HG02870 (cell line): ENCODE data around the gene TEX14.
"Not testable (repeated sequence)": the region's sequence is repeated elsewhere in the genome, so short reads cannot be mapped to it uniquely, and the experiment has no call there.

Experiments used
- ATAC-seq: cut with Tn5 transposase; IDR thresholded peaks from one replicate; pipeline ENCODE4 v1.9.1; 2021; ENCODE audit warnings: mild to moderate bottlenecking, moderate library complexity; ENCODE audit not compliant: unreplicated experiment

TEX14 gene

GRCh38 chr17:58657962-58658803, 33.7 kb downstream of the TEX14 start:
- not testable (repeated sequence) for ATAC-seq

GRCh38 chr17:58648236-58648635, 43.6 kb downstream of the TEX14 start:
- no peak for ATAC-seq

DNA sequence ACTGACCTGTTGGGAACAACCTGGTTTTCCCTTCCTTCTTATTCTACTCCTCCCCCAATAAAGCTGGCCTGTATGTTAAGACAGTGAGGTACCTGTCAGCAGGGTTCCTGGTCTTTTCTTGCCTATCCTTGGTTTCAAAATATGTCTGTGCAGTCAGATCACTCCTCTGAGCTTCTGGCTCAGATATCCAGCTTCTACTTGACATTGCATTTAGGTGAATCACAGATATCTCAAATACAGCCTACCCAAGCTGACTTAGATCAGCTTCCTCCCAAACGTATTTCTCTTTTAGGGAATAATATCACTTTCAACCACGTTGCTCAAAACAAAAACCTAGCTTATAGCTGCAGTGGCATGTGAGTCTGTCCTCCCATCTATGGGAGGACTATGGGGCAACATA, 48.7 kb downstream of the TEX14 start:
- no peak for ATAC-seq

DNA sequence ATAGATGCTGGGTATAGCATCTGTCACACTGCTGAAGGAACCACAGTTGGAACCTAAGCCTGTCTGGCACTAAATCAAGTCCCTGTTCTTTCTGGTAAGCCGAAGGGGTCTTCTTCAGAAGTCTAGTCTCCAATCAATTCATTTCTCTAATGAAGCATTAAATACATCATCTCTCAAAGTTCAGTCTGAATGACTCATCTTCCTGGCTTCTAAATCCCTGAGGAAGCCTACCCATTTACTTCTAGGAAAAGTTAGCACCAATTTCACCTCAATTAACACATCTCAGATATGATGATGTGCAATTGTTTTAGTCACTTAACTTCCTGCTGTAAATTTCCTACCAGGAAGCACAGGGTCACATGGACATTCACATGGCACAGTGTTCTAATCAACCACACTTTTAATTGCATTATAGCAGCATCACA, 49.9 kb downstream of the TEX14 start:
- no peak for ATAC-seq

- ATAC-seq, result no peak
Measured at GRCh38 chr17:58640202-58640601, 51.6 kb downstream of the TEX14 start.

GRCh38 chr17:58639681-58640080, 52.2 kb downstream of the TEX14 start:
- no peak for ATAC-seq

GRCh38 chr17:58637011-58637570, 54.8 kb downstream of the TEX14 start:
- ATAC-seq, result no peak

- no peak for ATAC-seq
Measured at GRCh38 chr17:58632324-58633314, 59.2 kb downstream of the TEX14 start.

DNA sequence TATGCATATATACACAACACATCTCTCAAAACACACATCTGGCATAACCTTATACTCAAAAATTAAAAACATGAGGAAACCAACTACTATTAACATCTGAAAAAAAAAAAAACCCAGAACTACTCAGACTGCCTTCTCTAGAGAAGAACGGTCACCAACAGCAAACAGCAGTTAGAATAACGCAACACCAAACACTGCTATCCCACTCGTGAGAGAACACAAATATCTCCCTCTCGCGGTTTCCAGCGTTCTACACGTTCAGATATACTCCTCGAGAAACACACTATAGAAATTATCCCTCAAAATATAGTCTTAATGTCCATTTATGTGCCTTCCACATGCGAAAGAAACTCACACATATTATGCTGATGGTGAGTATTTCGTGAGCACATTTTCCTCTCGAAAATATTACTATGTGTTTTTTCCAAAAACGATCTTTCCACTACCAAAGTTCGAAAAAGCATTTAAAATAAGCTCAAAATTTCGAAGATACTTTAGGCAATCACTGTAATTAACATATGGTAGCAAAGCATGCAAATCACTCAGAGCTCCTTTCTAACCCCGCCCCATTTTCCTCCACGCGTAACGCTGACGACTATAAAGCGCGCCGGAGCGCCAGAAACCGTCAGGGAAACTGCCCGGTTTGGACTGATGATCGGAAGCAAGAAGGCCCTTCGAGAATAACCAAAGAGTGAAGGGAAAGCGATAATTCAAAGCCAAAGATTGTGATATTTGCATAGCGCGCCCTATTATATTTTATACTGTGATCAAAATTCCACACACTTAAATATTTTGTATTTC, 60.1 kb downstream of the TEX14 start:
- peak; percentile 77 for ATAC-seq

GRCh38 chr17:58630883-58631522, 60.8 kb downstream of the TEX14 start:
- ATAC-seq, result no peak

- no peak for ATAC-seq
Measured at GRCh38 chr17:58626905-58627304, 64.9 kb downstream of the TEX14 start.

DNA sequence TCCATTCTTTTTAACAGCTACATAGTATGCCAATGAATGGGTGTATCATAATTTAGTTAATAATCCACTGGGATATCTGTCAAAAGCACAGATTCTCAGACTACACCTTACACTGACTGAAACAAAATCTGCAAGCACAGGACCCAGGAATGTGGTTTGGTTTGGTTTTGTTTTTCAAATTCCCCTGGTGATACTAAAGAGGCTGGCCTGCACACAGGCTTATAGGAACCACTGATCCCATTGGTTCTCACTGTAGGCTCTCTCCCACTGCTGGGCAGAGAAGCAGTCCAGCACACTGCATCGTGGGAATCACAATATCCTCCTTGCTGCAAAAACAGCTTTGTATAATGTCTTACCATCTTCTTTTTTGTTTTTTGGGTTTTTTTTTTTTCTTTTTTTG, 67.1 kb downstream of the TEX14 start:
- ATAC-seq, result no peak

DNA sequence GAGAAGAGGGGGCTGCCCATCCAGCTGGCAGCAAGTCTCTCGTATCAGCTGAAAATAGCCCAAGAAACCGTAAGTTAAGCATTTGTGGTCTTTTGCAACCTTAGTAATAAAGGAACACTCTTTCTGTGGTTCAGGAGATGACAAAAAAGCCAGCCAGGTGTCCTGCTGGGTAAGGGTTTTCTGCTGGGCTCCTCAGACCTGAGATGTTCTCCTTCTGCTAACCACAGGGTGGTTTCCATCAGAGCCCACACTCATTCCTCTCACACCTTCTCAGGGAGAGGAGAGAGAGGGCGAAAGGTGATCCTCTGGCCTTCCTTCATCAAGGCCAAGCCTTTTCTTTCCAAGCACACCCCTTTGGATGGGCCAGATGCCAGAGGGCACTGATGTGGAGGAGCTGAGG, 70.7 kb downstream of the TEX14 start:
- peak; percentile 65 for ATAC-seq

DNA sequence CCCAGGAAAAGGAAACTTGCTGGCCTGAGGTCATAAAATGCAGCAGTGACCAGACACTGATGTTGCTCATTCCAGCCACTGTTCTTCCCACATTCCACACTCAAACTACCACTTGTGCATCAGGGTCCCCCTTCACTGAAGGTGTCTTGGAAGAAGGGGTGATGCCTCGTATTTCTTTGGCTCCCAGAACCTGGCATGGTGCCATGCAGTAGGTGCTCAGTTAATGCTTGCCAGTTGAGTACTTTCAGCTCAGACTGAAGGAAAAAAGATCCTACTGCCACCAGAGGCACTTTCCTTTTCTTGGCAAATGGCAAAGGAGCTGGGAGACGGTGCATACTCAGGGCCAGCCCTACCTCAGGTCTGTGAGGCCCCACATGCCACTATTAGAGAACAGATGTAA, 73.5 kb downstream of the TEX14 start:
- no peak for ATAC-seq

DNA sequence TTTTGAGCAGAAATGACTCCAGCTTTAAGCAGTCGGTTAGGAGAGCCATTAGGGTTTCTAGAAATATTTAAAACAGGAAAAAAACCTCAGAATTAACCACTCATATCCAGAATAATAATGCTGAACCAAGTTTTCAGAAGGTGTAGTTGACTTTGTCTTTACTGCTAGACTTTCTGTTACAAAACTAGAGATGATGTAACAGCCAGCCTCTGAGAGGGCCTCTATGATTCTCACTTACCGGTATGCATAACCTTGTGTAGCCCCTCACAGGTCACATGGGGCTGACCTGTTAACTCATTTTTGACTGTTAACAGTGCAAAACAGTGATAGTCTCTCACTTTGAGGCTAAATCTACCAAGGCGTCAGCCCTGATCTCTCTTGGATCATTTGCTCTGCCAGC, 74.3 kb downstream of the TEX14 start:
- ATAC-seq, result no peak

GRCh38 chr17:58615768-58616659, 75.8 kb downstream of the TEX14 start:
- ATAC-seq, result peak; percentile 52

DNA sequence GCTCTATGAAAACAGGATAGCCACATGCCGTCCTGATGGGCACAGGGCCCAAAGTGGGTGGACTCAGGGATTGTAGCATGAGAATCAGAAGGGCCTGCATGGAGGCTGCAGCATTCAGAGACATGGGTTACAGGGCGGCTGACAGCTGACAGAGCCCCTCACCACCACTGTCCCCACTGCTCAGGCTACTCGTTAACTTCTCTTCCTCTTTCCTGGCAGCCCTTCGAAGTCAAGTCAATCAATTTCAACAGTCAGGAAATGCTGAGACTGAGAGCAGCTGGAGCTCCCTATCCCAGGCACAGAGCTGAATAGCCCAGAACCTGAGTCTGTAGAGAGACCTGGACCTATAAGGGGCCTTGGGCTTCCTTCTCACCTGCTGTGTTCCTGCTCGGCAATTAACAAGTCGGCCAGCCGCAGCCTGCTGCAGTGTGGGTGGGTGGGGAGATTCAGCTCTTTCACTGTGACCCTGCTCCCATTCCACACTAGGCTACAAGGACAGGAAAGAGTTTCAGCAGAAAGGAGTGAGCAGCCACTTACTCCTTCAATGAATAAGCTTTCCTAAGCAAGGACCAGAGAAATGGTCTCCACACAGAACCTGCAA, 76.9 kb downstream of the TEX14 start:
- no peak for ATAC-seq

- ATAC-seq, result no peak
Measured at GRCh38 chr17:58611331-58611730, 80.5 kb downstream of the TEX14 start.

GRCh38 chr17:58606934-58607333, 84.9 kb downstream of the TEX14 start:
- no peak for ATAC-seq
